ENCODE measurements around the gene DMBT1.
A peak's percentile ranks its signal among the peaks of the same experiment; 100 is the strongest.

Gene DMBT1

GRCh38 chr10:122647383-122647968 lies 86.9 kb downstream of the DMBT1 start:
- no peak for DNase-seq (ENCODE audit: low read depth)

DNA sequence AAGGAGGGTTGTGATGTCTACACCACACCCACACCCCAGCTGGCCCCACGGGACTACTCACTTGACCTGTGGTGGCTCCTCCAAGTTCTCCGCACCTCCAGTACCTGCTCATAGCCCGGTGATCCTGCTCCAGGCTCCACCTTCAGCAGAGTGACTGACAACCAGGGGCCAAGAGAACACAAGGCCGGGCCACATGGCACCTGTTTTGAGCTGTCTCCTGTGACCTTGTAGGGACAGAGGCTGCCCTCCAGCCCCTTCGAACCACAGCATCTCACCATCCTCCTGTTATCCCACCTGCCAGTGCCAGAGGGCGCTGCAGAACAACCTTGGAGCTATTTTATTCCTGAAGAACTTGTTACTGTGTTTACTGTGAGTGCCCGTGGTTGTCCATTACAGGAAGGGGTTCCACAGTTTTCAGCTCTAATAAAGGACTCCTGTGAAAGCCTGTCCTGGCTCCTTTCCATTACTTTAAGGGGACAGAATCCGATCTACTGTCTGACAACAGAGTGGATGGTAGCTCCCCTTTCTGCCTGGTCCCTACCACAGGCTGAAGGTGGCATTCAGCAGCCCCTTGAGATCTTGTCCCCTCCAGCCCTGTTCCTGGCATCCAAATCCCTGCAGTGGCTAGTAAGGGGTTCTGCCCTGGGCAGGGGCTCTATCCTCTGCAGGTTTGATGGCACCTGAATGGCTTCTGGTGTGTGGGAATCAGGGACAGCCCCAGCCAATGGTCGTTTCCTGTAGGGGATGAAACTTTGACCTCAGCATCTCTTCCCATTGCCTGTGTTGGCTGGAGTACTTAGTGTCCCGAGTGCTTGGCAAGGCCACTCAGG lies 88.3 kb downstream of the DMBT1 start:
- peak; percentile 10 for DNase-seq (ENCODE audit: low read depth)

GRCh38 chr10:122649903-122650302 lies 89.3 kb downstream of the DMBT1 start:
- DNase-seq (ENCODE audit: low read depth) = no peak

DNA sequence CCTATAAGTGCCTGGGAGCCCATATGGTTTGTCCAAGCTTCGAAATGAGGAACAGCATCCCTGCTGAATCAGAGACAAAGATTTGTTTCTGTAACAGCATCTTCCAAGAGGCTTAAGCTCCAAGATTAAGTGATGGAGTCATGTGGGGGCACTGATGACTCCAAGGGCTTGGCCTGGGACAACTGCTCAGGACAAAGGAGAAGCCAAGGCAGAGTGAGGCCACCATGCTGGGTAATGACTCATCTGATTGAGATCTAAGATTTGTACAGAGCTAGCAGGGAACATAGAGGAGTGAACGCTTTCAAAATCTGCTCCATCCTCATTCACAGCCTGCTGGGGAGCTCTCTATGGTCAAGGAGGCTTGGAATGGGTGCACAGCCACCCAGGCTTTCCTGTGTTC lies 89.8 kb downstream of the DMBT1 start:
- no peak for DNase-seq (ENCODE audit: low read depth)

- DNase-seq (ENCODE audit: low read depth) = peak; percentile 50
These were observed 95.2 kb downstream of the DMBT1 start for GRCh38 chr10:122655524-122656307.

DNA sequence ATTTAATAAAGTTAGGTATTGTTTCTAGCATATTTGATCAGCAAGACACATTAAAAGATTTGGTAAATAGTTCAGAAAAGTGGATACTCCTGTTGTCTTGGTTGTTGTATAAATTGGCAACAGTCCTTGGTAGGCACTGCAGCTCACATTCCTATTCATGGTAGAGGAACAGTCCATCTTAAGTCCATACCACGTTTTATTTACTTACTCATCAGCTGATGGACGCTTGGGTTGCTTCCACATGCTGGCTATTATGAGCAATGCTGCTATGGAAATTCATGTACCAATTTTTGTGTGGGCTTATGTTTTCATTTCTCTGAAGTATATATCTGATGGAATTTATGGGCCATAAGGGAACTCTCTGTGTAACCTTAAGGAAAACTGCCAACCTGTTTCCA lies 95.8 kb downstream of the DMBT1 start:
- DNase-seq (ENCODE audit: low read depth) = peak; percentile 57

GRCh38 chr10:122656741-122657140 lies 96.2 kb downstream of the DMBT1 start:
- no peak for DNase-seq (ENCODE audit: low read depth)

- no peak for DNase-seq (ENCODE audit: low read depth)
These were observed 96.7 kb downstream of the DMBT1 start for GRCh38 chr10:122657255-122657654.

DNA sequence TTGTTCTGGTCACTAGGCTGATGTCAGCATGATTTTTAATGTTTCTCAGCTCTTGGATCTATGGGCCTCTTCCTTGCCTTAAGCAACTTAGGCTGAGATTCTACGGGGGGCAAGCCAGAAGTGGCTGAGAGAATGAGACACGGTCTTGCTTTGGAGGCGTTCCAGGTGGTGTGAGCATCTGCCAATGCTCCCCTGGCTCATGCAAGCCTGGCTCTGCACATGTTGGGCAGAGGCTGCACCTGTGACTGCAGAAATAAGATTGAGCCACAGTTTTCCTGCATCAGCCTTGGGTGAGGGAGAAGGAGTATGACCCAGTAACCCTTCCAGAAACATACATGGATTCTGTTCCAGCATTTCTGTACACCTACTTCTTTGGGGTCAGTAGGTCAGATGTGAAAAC lies 97.2 kb downstream of the DMBT1 start:
- DNase-seq (ENCODE audit: low read depth) = no peak

- DNase-seq (ENCODE audit: low read depth) = no peak
These were observed 97.9 kb downstream of the DMBT1 start for GRCh38 chr10:122658356-122659049.

- no peak for DNase-seq (ENCODE audit: low read depth)
These were observed 98.6 kb downstream of the DMBT1 start for GRCh38 chr10:122659126-122659525.

DNA sequence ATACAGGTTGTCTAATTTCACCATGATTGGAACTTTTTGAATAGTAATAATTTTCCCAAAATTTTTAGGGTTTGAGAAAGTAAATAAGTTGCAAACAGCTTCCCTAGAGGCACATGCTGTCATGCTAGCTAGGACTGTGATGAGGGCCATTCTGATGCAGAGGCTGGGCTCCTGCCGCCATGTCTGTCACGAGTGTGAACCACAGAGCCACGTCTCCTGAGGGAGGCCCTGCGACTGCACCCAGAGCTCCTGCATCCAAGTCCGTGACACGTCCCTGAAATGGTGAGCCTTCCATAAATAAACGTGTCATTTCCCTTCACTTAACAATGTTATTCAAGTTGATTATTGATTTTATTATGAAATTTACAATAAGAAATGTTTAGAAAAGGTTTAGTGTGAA lies 99.1 kb downstream of the DMBT1 start:
- DNase-seq (ENCODE audit: low read depth) = no peak

- DNase-seq (ENCODE audit: low read depth) = no peak
These were observed 100.1 kb downstream of the DMBT1 start for GRCh38 chr10:122660696-122661095.

DNA sequence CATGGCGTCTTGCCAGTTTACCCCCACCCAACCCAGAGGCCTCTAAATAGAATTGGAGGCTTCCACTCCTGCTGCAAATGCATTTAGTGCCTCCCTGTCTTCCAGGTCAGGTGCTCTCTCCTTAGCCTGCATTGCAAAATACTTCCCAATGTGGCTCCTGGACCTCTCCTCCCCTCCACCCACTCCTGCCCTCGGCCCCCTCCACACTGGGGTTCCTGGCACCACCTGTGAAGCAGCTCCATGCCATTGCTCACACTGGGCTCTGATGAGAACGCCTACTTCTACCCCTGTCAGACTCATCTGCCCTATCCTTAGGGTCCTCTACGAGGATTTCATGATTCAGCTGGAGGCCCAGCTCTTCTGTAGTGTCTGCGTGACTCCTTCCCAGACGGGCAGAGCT lies 101.7 kb downstream of the DMBT1 start:
- no peak for DNase-seq (ENCODE audit: low read depth)

- DNase-seq (ENCODE audit: low read depth) = no peak
These were observed 103.1 kb downstream of the DMBT1 start for GRCh38 chr10:122663516-122664130.

DNA sequence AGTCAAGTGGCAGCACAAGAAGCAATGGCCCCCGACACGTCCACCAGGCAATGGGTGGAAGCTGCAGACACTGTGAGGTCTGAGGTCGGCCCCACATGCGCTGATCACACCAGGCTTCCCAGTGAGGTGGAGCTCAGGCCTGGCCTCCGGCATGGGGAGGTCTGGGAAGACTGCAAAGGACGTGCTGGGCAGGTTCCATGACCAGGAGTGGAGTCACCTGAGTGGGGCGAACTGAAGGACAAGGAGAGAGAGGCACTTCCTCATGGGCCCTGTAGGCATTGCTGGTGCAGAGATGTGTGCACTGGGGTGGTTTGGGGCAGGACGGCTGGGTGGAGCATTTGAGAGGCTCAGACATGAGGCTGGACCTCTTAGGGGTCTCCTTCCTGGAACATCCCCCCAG lies 103.9 kb downstream of the DMBT1 start:
- DNase-seq (ENCODE audit: low read depth) = no peak

- no peak for DNase-seq (ENCODE audit: low read depth)
These were observed 104.8 kb downstream of the DMBT1 start for GRCh38 chr10:122665329-122665860.

GRCh38 chr10:122665946-122666345 lies 105.4 kb downstream of the DMBT1 start:
- no peak for DNase-seq (ENCODE audit: low read depth)

DNA sequence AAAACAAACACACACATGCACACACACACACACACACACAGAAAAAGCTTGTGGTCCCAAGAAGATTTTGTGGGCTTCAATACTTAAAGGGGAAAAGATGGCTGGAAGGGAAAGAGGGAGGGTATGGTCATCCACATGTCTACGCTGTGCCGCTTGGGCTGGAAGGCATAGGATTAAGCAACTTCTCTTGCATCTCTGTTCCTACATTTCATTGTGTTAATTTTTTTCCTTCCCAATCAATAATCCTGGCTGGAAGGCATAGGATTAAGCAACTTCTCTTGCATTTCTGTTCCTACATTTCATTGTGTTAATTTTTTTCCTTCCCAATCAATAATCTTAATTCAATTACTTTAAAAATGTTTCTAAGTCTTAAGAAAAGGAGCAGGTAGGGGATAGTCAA lies 108.5 kb downstream of the DMBT1 start:
- no peak for DNase-seq (ENCODE audit: low read depth)

- no peak for DNase-seq (ENCODE audit: low read depth)
These were observed 109.3 kb downstream of the DMBT1 start for GRCh38 chr10:122669842-122670241.

- no peak for DNase-seq (ENCODE audit: low read depth)
These were observed 110.8 kb downstream of the DMBT1 start for GRCh38 chr10:122671355-122671754.

- no peak for DNase-seq (ENCODE audit: low read depth)
These were observed 112.1 kb downstream of the DMBT1 start for GRCh38 chr10:122672655-122673054.

Measured in stromal cell of bone marrow (primary cell).